ENCODE results near the gene FRMD4A.

The FRMD4A gene

DNA sequence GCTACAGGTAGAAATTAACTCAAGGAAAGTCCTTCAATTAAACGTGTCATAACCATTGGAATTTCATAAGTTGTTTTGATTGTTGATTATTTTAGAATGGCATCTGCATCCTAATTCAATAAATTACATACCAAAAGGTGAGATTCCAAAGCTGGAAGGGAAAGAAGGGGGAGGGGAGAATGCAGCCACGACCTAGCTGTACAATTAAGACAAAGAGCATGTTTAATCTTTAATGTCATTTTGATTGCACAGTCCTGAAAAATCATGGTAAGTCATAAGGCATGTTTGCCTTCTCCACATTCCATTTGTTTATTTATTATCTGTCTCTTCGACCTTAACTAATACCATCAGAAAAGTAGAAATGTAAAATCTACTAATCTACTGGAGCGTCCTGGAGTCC is 358.1 kb downstream of the FRMD4A start:
- DNase-seq (ENCODE audit: insufficient read length, low spot score) (no peak), FAIRE-seq (peak; percentile 73)
- TF ChIP-seq, protein P1, sequence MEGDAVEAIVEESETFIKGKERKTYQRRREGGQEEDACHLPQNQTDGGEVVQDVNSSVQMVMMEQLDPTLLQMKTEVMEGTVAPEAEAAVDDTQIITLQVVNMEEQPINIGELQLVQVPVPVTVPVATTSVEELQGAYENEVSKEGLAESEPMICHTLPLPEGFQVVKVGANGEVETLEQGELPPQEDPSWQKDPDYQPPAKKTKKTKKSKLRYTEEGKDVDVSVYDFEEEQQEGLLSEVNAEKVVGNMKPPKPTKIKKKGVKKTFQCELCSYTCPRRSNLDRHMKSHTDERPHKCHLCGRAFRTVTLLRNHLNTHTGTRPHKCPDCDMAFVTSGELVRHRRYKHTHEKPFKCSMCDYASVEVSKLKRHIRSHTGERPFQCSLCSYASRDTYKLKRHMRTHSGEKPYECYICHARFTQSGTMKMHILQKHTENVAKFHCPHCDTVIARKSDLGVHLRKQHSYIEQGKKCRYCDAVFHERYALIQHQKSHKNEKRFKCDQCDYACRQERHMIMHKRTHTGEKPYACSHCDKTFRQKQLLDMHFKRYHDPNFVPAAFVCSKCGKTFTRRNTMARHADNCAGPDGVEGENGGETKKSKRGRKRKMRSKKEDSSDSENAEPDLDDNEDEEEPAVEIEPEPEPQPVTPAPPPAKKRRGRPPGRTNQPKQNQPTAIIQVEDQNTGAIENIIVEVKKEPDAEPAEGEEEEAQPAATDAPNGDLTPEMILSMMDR (IDR thresholded peaks at IDR 0.05; ENCODE audit: insufficient read depth, missing control alignments) = no peak

DNA sequence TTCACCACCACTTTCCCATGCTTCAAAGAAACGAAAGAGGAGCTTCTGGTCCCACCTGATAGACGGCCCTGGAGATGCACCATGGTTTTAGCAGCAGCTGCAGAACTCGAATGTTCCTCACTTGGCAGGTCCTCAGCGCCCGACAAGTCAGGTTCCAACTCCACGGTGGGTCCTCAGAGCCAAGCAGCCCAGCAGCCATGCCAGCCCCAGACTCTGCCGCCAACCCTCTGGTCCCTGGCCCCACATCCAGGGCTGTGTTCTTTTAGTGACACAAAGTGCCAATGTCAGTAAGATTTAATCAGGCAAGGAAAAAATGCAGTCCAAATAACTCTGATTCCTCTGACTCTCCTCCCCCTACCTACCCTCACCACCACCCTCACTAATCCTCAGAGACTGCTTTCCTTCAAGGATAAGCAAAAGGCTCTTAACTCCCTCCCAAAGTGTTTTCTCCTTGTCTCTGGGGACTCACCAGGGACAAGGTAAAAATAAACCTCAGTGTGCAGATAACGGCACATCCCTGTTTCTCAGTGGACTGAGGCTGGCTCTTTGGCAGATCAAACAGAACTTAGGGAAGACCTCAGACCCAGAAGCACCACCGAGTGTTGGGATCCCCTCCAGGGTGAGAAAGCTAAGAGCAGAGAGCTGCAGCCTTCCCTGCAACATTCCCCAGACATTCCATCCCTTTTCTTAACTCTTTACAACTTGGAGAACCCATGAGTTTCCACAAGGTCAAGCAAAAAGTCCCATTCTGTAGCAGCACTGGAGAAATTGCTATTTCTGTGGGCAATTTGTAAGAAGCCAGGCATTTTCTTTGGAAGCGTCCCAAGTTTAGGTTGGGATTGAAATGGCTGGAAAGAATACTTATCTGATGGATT is 358.9 kb downstream of the FRMD4A start:
- FAIRE-seq = peak; percentile 64
- DNase-seq (ENCODE audit: insufficient read length, low spot score) = peak; percentile 73
- TF ChIP-seq, protein P1 (IDR thresholded peaks at IDR 0.05; ENCODE audit: insufficient read depth, missing control alignments) = no peak

DNA sequence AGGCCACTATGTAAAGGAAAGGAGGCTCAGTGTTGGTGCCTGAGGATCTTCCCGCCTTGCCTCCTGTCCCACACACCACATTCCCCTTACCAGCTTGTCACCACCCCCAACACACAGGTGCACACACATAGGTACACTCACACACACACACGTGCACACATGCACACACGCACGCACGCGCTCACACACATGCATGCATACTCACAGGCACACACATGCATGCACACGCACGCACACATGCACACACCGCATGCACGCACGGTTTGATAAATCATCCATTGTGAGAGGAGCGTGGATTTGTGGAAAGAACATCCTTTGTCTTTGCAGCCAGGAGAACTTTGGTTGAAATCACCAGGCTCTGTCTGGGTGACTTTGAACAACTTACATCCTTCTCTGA is 359.8 kb downstream of the FRMD4A start:
- TF ChIP-seq, protein P1 (IDR thresholded peaks at IDR 0.05; ENCODE audit: insufficient read depth, missing control alignments) = no peak
- FAIRE-seq (no peak), DNase-seq (ENCODE audit: insufficient read length, low spot score) (no peak)

DNA sequence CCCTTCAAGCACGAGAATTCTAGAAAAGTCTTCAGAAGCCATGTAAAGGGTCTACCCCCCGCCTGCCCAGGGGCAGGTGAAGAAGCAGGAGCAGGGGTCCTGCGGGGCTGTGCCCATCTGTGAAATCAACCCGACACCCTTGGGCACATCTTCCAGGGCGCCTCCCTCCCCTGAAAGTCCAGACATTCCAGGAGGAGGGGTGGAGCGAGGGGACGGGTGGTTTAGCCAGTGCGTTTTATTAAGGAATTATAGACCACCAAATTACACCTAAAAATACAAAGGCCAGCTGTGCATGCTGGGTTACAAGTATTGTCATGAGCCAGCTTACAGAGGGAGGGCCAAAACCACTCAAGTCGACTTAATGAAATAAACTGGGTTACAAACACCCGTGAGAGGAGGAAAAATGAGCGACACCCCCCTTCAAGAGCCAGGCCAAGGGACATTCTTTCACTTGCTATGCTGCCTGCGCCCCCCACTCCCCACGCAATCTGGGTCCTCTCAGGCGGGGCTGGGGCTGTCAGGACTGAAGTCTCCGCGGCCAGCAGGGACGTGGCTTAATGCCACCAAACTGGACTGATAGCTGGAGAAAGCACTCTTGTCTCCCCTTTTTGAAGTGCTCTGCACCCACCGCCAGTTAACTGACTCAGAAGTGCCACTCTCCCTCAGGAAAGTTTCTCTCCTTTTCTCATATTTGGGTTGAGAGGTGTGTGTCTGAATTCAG is 360.3 kb downstream of the FRMD4A start:
- DNase-seq (ENCODE audit: insufficient read length, low spot score) (no peak), FAIRE-seq (no peak)
- TF ChIP-seq, protein P1 (IDR thresholded peaks at IDR 0.05; ENCODE audit: insufficient read depth, missing control alignments) = no peak

DNA sequence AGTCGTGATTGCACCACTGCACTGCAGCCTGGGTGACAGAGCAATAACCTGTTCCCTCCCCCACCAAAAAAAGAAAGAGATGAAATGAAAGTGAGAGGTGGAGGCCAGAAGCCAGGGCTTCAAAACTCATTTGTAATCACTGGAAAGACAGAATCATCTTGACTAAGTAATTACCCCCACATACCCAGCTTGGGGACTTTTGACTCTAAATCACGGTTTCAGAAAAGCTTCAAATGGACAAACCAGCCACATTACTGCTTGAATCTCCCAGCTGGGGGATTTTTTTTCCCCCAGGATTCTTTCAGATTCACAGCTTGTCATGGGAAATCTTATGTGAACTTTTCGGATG is 361.0 kb downstream of the FRMD4A start:
- TF ChIP-seq, protein P1 (IDR thresholded peaks at IDR 0.05; ENCODE audit: insufficient read depth, missing control alignments) = no peak
- no peak for DNase-seq (ENCODE audit: insufficient read length, low spot score)
- no peak for FAIRE-seq

DNA sequence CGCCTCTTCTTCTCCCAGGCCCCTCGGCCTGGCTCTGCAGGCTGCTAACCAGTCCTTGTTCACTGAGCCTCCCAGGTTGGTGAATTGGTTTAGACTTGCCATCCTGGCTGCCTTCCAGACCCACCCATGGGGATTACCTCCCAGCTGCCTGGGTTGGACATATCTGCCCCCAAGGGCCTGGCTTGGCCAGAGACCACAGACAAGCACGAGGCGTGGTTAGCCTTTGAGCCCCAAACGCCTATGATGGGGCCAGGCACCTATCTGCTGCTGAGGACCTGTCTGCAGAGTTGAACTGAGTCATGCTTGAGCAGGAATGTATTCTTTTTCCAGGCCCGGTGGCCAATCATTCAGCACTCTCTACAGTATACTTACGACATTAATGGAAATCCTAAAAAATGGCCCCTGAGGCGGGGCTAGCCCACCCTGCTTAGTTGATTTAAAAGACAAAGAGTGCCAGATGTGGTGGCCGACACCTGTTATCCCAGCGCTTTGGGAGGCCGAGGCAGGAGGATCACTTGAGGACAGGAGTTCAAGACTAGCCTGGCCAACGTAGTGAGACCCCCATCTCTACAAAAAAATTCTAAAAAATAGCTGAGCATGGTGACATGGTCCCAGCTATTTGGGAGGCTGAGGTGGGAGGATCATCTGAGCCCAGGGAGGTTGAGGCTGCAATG is 361.5 kb downstream of the FRMD4A start:
- DNase-seq (ENCODE audit: insufficient read length, low spot score) = no peak
- TF ChIP-seq, protein P1 (IDR thresholded peaks at IDR 0.05; ENCODE audit: insufficient read depth, missing control alignments) = no peak
- no peak for FAIRE-seq

All from D721Med (cell line).